ENCODE data around the gene TNFRSF9. TPM values are rescaled to one million over a fixed set of nuclear protein-coding genes. Genes with fewer than 3 reads are reported as not detected.

Gene TNFRSF9
- total and polyA plus RNA-seq, 9 of the 15 experiments (the other 6 are each of a cell fraction or from before 2014, with no cell fraction given), result 0.04 to 0.29 (median 0.08) TPM; not detected in 1

DNA sequence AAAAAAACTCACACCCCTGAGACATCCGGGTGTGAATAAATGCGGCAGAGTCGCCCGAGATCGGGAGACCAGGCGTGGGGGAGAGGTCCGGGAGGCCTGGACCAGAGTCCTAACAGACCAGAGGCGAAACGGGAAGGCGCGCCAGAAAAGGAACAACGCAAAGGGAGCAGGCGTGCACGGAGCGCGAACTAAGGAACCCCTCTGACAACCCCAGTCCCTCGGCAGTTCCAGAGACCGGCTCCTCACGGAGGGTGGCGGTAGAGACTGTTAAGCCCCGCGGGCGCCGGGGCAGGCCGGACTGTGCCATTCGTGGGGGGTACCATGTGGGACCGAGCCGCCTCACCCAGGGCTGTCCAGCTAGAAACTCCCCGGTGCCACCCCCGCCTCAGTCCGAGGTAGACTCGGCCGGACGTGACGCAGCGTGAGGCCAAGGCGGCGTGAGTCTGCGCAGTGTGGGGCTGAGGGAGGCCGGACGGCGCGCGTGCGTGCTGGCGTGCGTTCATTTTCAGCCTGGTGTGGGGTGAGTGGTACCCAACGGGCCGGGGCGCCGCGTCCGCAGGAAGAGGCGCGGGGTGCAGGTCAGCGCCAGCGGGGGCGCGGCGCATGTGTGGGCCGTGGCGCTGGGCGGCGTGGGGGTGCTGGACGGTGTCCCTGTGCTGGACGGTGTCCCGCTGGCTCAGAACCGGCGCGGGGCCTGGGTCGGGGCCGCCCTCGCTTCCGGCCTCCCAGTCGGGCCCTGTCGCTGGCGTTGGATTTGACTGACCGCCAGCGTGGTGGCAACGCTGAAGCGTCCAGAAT lies 20.8 kb upstream of the TNFRSF9 start, which contains the start of gene PARK7 (continued):
- TF ChIP-seq SETDB1 (IDR thresholded peaks at IDR 0.05; ENCODE audit: low read length) (peak; percentile 23), E2F3 (CRISPR knock-in tag; IDR thresholded peaks at IDR 0.05) (peak; percentile 46), POLR2H (tag; IDR thresholded peaks at IDR 0.05; ENCODE audit: low read depth) (peak; percentile 96), NFIX (CRISPR knock-in tag; IDR thresholded peaks at IDR 0.05; ENCODE audit: low read depth) (no peak), LEF1 (IDR thresholded peaks at IDR 0.05) (no peak), EWSR1 (IDR thresholded peaks at IDR 0.05; ENCODE audit: borderline replicate concordance, low read depth, partially characterized antibody) (no peak), CREBBP (IDR thresholded peaks at IDR 0.05; ENCODE audit: low read depth, low read length) (no peak), IFI16 (CRISPR knock-in tag; IDR thresholded peaks at IDR 0.05) (no peak), HDAC8 (tag; IDR thresholded peaks at IDR 0.05) (no peak), CHD2 (IDR thresholded peaks at IDR 0.05; ENCODE audit: low read depth, low read length) (peak; percentile 47), ZNF766 (CRISPR knock-in tag; conservative IDR thresholded peaks at IDR 0.05) (peak; percentile 16), ZNF23 (CRISPR knock-in tag; IDR thresholded peaks at IDR 0.05) (no peak; the same call in 1 of the 2 replicates), ZNF124 (CRISPR knock-in tag; IDR thresholded peaks at IDR 0.05) (no peak), ZNF316 (IDR thresholded peaks at IDR 0.05) (no peak; the same call in 1 of the 2 replicates), ZSCAN32 (CRISPR knock-in tag; IDR thresholded peaks at IDR 0.05) (0 out of 2 replicates have a peak, but pooled peaks have one; percentile 15), RFX7 (CRISPR knock-in tag; IDR thresholded peaks at IDR 0.05) (no peak), ZNF146 (CRISPR knock-in tag; IDR thresholded peaks at IDR 0.05; ENCODE audit: unreplicated experiment) (no peak)
- TF ChIP-seq, protein P1, sequence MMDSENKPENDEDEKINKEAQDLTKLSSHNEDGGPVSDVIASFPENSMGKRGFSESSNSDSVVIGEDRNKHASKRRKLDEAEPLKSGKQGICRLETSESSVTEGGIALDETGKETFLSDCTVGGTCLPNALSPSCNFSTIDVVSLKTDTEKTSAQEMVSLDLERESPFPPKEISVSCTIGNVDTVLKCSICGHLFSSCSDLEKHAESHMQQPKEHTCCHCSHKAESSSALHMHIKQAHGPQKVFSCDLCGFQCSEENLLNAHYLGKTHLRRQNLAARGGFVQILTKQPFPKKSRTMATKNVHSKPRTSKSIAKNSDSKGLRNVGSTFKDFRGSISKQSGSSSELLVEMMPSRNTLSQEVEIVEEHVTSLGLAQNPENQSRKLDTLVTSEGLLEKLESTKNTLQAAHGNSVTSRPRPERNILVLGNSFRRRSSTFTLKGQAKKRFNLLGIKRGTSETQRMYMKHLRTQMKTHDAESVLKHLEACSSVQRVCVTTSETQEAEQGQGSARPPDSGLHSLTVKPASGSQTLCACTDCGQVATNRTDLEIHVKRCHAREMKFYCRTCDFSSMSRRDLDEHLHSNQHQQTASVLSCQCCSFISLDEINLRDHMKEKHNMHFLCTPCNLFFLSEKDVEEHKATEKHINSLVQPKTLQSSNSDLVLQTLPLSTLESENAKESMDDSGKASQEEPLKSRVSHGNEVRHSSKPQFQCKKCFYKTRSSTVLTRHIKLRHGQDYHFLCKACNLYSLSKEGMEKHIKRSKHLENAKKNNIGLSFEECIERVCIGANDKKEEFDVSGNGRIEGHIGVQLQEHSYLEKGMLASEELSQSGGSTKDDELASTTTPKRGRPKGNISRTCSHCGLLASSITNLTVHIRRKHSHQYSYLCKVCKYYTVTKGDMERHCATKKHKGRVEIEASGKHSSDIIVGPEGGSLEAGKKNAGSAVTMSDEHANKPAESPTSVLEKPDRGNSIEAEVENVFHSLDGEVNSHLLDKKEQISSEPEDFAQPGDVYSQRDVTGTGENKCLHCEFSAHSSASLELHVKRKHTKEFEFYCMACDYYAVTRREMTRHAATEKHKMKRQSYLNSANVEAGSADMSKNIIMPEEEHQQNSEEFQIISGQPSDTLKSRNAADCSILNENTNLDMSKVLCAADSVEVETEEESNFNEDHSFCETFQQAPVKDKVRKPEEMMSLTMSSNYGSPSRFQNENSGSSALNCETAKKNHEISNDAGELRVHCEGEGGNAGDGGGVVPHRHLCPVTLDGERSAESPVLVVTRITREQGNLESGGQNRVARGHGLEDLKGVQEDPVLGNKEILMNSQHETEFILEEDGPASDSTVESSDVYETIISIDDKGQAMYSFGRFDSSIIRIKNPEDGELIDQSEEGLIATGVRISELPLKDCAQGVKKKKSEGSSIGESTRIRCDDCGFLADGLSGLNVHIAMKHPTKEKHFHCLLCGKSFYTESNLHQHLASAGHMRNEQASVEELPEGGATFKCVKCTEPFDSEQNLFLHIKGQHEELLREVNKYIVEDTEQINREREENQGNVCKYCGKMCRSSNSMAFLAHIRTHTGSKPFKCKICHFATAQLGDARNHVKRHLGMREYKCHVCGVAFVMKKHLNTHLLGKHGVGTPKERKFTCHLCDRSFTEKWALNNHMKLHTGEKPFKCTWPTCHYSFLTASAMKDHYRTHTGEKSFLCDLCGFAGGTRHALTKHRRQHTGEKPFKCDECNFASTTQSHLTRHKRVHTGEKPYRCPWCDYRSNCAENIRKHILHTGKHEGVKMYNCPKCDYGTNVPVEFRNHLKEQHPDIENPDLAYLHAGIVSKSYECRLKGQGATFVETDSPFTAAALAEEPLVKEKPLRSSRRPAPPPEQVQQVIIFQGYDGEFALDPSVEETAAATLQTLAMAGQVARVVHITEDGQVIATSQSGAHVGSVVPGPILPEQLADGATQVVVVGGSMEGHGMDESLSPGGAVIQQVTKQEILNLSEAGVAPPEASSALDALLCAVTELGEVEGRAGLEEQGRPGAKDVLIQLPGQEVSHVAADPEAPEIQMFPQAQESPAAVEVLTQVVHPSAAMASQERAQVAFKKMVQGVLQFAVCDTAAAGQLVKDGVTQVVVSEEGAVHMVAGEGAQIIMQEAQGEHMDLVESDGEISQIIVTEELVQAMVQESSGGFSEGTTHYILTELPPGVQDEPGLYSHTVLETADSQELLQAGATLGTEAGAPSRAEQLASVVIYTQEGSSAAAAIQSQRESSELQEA (IDR thresholded peaks at IDR 0.05; ENCODE audit: low read depth), result peak; percentile 87
- TF ChIP-seq, protein P2, sequence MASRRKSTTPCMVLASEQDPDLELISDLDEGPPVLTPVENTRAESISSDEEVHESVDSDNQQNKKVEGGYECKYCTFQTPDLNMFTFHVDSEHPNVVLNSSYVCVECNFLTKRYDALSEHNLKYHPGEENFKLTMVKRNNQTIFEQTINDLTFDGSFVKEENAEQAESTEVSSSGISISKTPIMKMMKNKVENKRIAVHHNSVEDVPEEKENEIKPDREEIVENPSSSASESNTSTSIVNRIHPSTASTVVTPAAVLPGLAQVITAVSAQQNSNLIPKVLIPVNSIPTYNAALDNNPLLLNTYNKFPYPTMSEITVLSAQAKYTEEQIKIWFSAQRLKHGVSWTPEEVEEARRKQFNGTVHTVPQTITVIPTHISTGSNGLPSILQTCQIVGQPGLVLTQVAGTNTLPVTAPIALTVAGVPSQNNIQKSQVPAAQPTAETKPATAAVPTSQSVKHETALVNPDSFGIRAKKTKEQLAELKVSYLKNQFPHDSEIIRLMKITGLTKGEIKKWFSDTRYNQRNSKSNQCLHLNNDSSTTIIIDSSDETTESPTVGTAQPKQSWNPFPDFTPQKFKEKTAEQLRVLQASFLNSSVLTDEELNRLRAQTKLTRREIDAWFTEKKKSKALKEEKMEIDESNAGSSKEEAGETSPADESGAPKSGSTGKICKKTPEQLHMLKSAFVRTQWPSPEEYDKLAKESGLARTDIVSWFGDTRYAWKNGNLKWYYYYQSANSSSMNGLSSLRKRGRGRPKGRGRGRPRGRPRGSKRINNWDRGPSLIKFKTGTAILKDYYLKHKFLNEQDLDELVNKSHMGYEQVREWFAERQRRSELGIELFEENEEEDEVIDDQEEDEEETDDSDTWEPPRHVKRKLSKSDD (conservative IDR thresholded peaks at IDR 0.05; ENCODE audit: low read length), result no peak

Measured in K562 (cell line).